Measurements from ENCODE around the gene CCDC187.
"Not testable (repeated sequence)": the region's sequence is repeated elsewhere in the genome, so short reads cannot be mapped to it uniquely, and the experiment has no call there.

The CCDC187 gene

GRCh38 chr9:136303825-136304416 is at the start of gene CCDC187:
CCDC187 (minus strand) TSS chr9:136304094; CDS start chr9:136303830, 264 bp downstream.
- no peak for DNase-seq

GRCh38 chr9:136353088-136353487 is 49.2 kb upstream of the CCDC187 start:
- no peak for DNase-seq

- DNase-seq, result no peak
Observed at GRCh38 chr9:136352682-136353081, 48.8 kb upstream of the CCDC187 start.

- DNase-seq, result not testable (repeated sequence)
Observed at GRCh38 chr9:136351868-136352267, 48.0 kb upstream of the CCDC187 start.

DNA sequence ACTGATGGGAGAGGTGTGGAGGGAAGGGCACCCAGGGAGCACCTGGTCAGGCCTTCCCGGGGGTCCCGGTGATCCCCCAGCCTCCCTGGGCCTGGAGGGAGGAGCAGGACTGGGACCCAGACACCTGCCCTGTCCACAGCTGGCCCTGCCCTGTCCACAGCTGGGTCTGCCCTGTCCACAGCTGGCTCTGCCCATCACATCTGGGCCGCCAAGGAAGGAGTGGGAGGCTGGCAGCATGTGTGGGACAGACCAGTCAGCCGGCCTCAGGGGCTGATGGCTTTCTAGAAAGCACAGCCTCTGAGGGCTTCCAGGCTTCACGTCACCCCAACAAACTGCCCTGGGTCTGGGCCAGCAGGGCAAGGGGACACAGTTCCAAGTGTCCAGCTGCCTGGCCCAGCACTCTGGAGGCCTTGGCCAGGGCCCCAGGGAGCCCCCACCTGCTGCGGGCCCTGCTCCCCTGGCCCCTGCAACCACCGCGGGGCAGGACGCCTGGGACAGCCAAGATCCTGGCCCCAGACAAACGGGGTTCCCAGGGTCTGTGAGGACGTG is 47.4 kb upstream of the CCDC187 start:
- no peak for DNase-seq

- no peak for DNase-seq
Observed at GRCh38 chr9:136349546-136349945, 45.7 kb upstream of the CCDC187 start.

GRCh38 chr9:136348691-136349090 is 44.8 kb upstream of the CCDC187 start:
- DNase-seq, result no peak

DNA sequence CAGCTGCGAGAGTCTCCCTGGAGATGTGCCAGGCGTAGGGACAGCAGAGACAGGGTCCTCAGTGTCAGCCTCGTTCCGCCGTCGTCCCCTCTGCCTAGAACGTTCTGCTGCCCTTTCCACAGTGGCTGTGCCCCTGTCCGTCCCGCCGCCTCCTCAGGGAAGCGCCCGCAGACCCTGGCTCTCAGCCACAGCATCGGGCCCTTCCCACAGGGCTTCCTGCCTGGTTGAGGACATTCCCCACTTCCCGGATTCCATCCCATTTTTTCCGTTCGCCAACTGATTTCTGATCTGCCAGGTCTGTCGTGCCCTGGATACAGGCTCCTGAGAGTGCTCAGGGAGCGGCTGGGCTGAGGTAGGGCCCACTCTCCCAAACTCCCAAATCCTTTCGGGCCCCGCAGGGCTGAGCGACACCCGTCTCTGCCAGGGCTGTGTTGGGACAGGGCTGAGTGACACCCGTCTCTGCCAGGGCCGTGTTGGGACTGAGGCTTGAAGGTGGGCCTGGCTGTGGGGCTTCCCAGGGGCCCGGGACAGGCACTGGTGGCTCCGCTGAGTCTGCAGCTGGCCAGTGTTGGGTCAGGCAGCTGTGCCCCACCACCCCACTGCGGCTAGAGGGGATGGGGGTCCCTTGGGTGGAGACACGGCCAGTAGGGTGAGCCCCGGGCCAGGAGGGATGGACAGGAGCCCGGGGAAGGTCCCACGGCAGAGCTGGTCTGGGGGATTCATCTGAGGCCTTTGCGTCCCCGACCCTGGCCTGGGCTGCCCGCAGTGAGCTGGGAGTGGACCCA is 43.8 kb upstream of the CCDC187 start:
- no peak for DNase-seq

DNA sequence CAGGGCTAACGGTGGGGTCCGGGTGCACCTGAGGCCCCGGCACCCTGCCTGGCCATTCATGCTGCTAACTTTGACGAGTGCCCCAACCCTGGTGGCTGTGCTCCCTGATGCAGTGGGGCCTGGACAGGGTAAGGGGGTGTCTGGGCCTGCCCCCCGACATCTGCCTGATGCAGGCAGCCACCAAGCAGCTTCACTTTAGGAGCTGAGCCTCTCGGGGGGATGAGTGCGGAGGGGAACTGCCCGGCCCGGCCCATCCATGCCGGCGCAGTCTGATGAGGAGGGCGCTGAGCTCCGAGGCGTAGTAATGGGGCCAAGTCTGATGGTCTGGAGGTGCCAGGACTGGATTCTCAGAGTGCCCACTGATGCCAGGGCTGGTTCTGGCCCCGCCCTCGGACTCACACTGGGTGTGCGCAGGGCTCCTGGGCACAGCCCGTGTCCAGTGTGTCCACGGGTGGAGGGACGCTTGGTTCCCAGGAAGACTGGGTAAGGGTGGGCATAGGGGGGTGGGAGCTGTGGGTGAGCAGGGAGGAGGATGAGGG is 43.1 kb upstream of the CCDC187 start:
- DNase-seq, result no peak

DNA sequence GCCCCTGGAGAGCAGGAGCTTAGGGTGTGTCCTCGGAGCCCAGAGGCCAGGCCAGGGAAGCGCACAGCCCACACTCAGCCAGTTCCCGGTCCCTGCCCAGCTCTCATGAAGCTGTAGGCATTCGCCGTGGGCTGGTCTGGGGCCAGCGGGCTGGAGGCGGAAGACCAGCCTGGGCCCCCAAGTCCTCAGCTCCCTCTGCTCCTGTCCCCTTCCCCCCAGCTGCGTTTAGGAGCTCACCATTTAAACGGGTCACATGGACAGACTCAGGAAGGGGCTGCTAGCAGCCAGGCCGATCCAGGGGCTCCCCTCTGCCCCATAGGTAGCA is 42.2 kb upstream of the CCDC187 start:
- DNase-seq, result no peak

DNA sequence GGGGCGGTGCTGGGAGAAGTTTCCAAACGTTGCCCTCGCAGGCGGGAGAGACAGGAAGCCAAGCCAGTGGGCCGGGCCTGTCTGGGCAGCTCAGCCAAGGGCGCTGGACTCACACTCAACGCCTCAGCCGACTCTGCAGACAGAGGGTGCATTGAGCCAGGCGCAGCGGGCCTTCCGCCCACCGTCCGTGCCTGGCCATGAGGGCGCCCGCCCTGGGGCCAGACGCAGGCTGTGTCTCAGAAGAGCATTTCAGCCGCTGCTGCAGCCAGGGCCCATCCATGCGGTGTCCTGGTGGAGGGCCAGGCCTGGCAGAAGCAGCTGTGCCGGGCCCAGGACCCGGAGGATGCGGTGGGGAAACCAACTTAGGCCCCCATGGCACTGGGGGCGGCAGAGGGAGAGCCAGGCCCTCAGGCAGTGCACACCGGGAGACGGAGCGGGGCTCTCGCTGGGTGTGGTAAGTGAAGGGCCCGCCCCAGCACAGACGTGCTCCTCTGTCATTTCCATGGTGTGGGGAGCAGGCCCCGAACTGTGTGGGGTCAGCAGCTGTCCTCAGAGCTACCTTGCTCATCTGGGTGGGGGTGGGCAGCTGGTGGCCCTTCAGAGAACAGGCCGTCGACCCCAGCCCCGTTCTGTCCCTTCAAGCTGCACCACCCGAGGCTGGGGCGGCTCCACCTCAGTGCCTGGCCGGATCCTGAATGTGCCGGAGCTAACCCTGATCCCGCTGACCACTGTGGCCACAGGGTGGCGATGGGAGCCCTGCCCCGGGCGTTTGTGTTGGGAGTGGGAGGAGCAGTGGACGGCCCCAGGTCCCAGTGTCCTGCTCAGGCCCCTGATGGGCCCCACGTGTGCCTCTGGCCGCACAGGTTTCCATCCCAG is 41.6 kb upstream of the CCDC187 start:
- DNase-seq, result no peak

DNA sequence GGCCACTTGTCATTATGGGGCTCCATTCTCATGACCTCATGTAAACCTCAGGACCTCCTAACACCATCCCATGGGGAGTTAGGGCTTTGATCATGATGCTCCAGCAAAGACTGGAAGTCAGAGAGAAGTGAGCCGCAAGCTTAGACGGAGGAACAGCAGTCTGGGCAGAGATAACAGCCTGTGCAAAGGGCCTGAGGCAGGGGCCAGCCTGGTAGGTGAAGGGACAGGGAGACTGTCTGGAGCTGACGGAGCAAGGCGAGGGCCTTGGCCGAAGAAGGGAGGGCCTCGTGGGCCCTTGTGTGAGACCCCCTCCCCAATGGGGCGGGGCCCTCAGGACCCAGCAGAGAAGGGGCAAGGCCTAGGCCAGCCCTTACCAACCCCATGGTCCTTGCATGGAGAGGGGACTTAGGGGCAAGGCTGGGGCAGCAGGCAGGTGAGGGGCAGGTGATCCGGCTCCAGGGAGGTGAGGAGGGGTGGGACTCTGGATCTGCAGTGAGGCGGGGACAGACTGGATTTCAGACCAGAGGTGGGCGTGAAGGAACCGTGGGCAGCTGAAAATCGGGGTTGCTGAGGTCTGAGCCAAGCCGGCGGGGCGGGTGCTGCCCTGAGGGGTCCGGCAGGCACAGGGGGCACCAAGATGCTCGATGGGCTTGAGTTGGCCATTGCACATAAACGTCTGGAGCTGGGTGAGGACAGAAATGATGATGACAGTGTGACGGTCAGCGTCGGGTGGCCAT is 40.8 kb upstream of the CCDC187 start:
- DNase-seq, result no peak

DNA sequence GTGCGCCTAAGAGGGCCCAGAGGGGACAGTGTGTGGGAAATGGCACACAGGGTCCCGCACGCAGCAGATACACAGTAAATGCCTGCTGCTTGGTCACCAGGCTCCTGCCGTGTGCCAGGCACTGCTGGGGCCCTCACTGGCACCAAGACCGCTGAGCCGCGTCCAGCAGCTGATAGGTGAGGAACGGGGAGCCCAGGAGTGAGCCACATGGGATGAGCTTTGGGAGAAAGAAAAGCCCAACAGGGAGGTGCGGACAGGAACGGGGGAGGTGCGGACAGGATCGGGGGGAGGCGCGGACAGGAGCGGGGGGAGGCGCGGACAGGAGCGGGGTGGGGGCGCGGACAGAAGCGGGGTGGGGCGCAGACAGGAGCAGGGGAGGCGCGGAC is 40.0 kb upstream of the CCDC187 start:
- no peak for DNase-seq

DNA sequence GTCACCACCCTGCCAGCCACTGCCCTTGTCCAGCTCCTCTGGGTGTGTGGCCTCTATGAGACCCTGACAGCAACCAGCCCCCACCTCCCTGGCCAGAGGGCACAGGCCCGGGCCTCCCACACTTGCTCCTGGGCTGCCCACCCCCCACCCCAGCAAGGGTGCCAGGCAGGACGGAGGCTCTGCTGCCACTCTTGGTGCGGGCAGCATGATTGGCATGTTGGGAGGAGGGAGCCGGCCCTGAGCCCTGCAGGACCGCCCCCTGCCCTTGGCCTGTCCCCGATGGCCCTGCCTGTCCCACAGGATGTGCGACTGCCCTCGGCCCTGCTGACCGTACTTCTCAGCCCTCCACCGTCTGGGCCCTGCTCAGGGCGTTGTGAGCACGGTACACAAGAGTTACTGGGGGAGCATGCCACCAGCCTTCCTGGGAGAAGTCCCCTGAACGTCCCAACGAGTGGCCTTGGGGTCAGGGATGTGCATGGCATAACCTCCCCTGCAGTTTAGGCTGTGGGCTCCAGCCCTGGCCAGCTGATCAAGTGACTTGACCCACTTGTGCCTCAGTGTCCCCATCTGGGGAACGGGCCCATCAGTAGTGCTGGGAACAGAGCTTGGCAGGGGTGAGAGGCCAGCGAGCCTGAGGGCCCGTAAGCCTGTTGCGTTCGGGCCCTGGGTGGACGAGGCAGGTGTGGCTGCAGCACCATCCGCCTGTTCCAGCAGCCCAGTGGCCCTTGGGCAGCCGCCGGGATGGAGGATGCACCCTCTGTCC is 39.4 kb upstream of the CCDC187 start:
- no peak for DNase-seq

GRCh38 chr9:136342181-136343120 is 38.6 kb upstream of the CCDC187 start:
- DNase-seq, result peak; percentile 70

DNA sequence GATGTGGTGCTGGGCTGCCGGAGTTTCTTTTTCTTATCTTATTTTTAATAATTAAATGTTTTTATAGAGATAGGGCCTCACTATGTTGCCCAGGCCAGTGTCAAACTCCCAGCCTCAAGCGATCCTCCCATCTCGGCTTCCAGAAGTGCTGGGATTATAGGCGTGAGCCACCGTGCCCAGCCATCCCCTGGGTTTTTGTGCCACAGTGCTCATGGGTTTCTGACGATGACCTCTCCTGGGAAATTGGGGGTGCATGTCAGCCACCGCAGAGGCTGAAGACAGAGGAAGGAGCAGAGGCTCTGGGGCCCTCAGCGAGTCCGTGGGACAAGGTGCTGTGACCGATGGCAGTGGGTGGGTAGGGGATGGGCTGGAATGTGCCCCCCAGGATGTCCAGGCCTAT is 37.9 kb upstream of the CCDC187 start:
- no peak for DNase-seq

- DNase-seq, result no peak
Observed at GRCh38 chr9:136341042-136341655, 37.3 kb upstream of the CCDC187 start.

DNA sequence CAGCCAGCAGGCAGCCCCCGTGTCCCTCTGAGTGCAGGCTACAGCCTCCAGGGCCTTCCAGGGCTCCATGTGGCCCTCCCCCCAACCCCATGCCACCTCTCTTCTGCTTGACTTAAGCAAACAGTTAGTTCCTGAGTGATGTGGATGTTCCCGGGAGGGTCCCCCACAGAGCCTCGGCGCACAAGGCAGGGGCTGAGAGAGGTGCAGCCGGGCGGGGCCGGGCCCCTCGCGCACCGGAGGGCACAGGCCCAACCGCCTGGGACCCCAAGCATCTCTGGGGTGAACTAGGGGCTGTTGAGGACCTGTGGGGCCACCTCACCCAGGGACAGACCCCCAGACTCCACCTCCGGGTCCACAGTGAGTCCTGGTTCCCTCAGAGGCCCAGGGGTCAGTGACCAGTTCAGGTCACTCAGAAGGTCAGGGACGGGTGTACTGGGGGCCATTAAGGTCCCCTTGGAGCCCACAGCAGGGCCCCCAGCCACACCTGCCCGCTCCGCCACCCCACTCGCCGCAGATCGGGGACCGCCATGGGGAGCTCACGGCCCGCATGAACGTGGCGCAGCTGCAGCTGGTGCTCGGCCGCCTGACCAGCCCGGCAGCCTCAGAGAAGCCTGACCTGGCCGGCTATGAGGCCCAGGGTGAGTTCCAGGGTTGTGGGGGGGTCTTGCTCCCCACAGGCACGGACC is 36.6 kb upstream of the CCDC187 start:
- DNase-seq, result no peak

- DNase-seq, result no peak
Observed at GRCh38 chr9:136339958-136340310, 36.0 kb upstream of the CCDC187 start.

Data from activated CD4-positive, CD25-positive, alpha-beta regulatory T cell treated with anti-CD3 and anti-CD28 coated beads, Interleukin-2, amount 50 U/mL, for 72 hours (primary cell).